ENCODE data around the gene NFE2L3.

DNA sequence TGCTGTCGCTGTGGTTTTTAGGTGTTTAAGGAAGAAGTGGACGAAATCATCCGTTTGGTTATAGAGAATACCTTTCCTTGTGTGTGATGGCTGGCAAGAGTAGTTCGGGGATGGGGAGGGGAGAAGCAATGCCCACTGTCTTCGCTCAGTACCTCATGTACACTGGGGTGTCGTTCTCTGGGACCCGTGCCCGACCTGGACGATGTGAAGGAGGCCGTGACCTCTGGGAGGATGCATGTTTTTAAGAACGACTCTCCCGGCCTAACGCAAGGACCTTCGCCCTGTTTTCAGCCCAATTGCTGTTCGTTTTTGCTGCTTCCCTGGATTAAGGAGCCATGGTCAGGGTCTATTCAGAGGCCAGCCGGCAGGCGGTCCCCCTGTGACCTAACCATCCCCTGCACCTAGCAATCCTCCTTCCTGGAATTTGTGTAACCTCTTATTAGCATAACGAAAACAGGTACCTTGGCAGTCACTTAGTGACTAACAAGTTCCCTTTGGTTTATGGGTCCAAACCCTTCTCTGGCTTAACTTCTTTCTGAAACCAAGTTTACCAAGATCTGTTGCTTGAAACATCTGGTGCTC is 1.3 kb downstream of the NFE2L3 start:
- TF ChIP-seq, protein P1, sequence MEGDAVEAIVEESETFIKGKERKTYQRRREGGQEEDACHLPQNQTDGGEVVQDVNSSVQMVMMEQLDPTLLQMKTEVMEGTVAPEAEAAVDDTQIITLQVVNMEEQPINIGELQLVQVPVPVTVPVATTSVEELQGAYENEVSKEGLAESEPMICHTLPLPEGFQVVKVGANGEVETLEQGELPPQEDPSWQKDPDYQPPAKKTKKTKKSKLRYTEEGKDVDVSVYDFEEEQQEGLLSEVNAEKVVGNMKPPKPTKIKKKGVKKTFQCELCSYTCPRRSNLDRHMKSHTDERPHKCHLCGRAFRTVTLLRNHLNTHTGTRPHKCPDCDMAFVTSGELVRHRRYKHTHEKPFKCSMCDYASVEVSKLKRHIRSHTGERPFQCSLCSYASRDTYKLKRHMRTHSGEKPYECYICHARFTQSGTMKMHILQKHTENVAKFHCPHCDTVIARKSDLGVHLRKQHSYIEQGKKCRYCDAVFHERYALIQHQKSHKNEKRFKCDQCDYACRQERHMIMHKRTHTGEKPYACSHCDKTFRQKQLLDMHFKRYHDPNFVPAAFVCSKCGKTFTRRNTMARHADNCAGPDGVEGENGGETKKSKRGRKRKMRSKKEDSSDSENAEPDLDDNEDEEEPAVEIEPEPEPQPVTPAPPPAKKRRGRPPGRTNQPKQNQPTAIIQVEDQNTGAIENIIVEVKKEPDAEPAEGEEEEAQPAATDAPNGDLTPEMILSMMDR (IDR thresholded peaks at IDR 0.05; ENCODE audit: low read length), result no peak
- TF ChIP-seq EZH2 (IDR thresholded peaks at IDR 0.05; ENCODE audit: borderline replicate concordance, low read length), result no peak
